HG03095 (cell line): Measurements from ENCODE around the gene OBP2A.
"Not testable (repeated sequence)": the region's sequence is repeated elsewhere in the genome, so short reads cannot be mapped to it uniquely, and the experiment has no call there.

Experiments
- ATAC-seq: cut with Tn5 transposase; IDR thresholded peaks from one replicate; pipeline ENCODE4 v1.9.1; 2021; ENCODE audit warnings: moderate library complexity; ENCODE audit not compliant: unreplicated experiment

The OBP2A gene, protein sequence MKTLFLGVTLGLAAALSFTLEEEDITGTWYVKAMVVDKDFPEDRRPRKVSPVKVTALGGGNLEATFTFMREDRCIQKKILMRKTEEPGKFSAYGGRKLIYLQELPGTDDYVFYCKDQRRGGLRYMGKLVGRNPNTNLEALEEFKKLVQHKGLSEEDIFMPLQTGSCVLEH

DNA sequence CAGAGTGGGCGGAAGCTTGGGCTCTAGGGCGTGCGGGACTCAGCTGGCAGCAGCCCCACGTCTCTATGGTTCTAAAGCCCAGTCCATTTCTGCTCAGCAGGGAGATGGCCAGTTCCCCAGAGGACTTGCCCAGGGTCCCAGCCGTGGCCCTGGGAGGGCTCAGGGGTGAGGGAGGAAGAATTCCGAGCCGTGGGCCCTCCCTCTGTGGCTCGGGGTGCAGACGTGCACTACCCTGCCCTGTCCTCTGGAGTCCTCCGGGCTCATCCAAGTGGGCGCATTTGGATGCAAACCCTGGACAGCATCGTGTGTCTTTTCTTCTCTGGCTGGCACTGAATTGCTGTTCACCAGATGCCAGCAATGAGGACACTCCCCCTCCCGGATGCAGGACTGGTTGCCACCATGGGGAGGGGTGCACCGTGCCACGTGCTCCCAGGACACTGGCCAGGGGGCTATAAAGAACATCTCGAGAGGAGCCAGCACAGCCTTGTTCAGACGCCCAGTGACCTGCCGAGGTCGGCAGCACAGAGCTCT lies at the start of gene OBP2A:
Gene OBP2A, plus strand, starts transcription at position 481 of the 531 bp plus-strand sequence. CDS start 55 bp downstream, outside the sequence.
- ATAC-seq: not testable (repeated sequence)

DNA sequence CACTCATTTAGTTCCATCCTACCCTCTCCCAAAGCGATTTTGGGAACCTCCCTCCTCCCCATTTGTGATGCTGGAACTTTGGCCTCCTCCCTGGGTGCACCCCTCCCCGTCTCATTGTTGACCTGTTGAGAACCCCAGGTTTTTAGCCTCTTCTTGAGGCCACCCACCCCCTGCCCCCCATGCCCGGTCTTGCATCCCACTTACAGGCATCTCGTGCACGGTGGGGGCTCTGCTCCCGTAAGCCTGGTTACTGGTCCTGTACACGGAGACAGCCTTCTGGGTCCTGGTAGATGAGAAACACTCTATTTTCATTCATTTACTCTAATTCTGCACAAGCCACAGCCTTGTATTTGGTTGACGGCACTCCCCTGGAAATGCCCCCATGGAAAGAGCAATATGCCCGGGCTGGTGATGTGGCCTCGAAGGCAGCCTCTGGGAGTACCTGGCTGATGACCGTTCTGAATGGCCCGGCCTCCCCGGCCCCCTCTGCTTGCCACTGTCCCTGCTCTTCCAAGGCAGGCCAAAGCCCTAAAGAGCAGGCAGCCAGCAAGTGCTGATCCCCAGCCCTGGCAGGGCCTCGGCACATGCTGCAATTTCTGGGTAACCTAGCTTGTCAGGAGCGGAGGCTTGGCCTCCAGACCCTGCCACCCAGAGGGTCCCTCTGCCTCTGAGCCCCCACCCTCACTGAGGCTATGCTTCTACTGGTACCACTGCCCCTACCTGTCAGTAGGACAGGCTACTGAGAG lies 47.4 kb upstream of the OBP2A start:
- no peak for ATAC-seq

DNA sequence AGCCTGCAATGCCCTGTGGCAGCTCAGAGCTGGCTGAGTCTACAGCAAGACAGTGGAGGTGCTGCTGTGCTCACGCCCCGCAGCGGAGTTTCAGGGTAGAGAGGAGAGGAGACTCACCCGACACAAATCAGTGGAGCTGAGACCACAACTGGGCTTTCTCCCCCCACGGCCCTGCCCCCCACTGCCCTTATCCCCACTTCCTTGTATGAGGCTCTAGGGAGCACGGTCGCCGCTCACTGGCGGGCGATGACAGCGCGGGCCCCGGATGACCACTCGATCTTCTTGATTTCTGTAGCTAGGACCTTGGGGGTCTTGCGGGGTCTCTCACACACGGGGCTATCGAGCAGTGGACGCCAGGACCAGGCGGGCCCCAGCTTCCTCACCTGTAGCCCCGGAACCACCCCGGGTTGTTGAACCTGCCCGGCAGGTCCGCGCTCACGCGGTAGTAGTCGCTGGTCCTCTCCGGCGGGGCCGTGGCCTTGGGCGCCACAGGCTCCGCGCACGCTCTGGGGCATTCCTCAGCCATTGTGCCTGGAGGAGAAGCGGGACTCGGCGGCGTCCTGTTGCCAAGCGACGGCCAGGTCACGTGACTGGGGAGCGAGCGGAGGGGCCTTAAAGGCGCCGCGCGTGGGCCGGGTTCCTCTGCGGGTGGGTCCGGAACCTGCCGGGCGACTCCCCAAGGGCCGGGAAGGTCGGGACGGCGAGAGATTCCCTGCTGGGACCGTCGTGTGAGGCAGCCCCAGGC lies 46.4 kb upstream of the OBP2A start:
- peak; percentile 40 for ATAC-seq

DNA sequence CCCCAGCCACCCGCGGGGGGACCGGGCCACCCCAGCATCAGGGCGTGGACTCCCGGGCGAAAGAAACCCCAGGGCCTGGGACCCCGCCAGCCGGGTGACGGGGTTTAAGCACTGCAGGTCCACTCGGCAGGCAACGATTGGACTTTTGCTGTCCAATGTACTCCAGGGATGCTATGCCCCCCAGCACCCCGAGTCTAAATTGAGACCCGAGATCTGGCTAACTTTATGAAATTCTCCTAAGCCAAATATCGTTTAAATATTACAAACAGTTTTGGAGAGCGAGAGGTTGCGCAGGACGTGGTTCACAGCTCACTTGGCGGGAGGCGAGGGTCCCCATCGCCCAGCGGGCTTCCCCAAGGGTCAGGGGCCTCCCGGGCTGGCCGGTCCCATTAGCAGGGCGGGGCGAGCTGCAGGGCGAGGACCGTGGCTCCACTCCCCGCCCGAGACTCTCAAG lies 45.8 kb upstream of the OBP2A start:
- peak; percentile 8 for ATAC-seq

DNA sequence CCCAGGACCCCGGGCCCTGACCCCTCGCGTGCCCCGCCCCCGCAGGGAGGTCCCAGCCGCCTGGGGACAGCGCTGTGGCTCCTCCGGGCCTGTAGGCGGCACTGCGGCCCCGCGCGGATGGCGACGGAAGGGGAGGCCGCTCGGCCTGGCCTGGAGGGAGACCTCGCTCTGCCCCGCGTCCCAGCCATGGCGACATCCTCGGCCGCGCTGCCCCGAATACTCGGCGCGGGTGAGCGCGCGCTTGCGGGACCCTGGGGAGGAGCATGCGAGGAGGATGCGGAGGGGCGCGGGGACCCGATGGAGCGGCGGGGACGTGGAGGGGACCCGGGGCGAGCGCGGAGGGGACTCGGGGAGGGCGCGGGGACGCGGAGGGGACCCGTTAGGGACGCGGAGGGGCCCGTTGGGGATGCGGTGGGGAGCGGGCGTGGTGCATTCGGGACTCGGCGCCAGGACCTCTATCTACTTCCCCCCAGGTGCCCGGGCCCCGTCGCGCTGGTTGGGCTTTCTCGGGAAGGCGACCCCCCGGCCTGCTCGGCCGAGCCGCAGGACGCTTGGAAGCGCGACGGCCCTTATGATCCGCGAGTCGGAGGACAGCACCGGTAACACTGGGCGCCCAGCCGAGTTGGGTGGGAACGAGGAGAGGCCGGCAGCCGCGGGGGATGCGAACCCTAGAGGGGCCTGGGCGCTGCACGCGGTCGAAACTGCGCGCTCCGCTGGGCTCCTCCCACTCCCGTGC lies 45.2 kb upstream of the OBP2A start, which contains the start of gene MRPS2:
Gene MRPS2, plus strand, starts transcription at position 158 of the 736 bp plus-strand sequence. Its CDS starts 29 bp downstream, at position 187.
- ATAC-seq: peak; percentile 75

DNA sequence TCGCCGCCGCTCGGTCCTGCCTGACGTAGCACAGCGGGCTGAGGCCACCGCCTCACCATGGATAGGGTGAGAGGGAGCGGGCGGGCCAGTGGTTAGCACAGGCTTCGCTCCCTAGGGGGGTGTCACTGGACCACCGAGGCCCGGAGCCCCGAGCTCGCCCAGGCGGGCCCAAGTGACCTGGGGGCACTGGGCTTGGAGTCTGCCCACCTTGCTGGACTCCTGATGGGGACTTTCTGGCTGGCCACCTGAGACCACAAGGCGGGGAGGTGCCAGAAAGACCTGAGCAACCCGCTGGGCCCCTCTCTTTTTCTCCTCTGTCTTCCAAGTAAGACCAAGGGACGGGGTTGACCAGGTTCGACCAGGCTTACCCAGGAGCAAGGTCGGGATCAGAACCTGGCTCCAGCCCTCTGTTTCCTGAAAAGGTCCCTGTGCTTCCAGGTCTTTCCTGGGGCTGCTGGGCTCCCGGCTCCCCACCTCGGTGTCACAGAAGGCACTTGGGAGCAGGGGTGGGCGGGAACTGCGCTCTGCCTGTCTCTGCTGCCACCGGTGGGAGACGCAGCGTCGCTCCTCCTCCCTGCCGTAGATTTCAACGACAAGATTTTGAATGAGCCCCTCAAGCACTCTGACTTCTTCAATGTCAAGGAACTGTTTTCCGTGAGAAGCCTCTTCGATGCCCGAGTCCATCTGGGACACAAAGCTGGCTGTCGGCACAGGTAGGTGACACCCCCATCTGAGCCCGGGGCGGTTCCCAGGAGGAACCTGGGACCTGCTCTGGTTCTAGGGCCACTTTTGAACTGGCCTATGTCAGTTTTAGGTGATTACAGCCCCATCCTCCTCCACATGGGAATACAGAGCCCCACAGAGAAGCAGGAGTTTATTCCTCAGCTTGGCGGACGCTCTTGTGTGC lies 44.4 kb upstream of the OBP2A start:
- ATAC-seq: no peak

DNA sequence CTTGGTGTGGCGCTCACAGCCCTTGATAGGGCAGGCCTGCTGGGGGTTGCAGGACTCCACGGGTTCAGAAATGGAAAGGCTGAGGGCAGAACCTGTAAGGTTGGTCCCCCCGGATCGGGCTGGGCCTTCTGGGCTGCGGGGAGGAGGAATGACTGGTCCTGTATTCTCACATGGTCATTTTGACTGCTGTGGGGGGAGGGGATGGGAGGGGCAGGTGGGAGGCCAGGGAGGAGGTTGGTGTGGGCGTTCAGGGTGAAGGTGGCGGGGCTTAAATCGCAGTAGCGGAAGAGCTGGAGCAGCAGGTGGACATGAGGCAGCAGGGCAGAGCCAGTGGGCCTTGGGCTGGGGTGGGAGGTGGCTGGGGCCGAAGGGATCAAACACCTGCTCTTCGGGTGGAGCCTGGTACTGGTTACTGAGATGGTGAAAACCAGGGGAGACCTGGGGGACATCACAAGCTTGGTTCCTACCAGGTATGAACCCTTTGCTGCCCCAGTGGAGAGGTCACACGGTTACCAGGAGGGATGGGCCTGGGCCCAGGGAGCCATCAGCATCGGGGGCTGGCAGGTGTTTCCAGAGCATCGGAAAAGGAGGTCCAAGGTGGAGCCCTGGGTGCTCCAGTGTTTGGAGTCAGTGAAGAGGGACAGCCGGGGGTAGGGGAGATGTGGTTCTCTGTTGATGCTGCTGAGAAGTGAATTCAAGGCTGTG lies 43.6 kb upstream of the OBP2A start:
- ATAC-seq: no peak

DNA sequence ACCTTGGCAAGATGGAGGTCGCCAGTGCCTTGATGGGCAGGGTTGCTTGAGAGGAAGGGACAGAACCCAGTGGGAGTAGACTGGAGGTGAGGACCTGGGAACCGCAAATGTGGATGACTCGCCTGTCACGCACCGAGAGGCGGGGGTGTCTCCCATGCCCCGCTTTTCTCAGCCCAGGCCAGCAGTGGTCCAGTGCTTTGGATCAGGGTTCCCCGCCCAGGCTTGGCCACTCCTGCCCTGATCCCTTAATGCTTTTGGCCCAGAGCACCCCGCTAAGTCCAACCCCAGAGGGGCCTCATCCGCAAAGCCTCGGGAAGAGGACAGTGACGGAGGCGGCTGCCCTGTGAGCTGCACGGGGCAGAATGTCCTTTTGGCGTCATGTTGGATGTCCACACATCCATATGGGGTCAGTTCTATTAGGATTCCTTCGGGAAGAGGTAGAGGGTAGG lies 43.0 kb upstream of the OBP2A start:
- ATAC-seq: no peak

DNA sequence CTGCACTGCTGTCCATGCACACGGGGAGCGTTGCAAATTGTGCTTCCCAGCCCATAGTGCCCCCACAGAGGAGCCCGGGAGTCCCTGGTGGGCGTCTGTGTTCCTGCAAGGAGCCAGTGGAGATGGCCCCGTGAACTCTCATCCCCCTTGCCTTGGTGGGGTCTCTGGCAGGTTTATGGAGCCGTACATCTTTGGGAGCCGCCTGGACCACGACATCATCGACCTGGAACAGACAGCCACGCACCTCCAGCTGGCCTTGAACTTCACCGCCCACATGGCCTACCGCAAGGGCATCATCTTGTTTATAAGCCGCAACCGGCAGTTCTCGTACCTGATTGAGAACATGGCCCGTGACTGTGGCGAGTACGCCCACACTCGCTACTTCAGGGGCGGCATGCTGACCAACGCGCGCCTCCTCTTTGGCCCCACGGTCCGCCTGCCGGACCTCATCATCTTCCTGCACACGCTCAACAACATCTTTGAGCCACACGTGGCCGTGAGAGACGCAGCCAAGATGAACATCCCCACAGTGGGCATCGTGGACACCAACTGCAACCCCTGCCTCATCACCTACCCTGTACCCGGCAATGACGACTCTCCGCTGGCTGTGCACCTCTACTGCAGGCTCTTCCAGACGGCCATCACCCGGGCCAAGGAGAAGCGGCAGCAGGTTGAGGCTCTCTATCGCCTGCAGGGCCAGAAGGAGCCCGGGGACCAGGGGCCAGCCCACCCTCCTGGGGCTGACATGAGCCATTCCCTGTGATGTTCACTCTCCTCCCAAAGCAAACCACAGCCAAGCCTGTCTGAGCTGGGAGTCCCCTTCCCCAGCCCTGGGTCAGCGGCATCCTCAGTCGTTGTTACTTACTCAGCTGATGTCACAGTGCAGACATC lies 42.3 kb upstream of the OBP2A start:
- no peak for ATAC-seq

DNA sequence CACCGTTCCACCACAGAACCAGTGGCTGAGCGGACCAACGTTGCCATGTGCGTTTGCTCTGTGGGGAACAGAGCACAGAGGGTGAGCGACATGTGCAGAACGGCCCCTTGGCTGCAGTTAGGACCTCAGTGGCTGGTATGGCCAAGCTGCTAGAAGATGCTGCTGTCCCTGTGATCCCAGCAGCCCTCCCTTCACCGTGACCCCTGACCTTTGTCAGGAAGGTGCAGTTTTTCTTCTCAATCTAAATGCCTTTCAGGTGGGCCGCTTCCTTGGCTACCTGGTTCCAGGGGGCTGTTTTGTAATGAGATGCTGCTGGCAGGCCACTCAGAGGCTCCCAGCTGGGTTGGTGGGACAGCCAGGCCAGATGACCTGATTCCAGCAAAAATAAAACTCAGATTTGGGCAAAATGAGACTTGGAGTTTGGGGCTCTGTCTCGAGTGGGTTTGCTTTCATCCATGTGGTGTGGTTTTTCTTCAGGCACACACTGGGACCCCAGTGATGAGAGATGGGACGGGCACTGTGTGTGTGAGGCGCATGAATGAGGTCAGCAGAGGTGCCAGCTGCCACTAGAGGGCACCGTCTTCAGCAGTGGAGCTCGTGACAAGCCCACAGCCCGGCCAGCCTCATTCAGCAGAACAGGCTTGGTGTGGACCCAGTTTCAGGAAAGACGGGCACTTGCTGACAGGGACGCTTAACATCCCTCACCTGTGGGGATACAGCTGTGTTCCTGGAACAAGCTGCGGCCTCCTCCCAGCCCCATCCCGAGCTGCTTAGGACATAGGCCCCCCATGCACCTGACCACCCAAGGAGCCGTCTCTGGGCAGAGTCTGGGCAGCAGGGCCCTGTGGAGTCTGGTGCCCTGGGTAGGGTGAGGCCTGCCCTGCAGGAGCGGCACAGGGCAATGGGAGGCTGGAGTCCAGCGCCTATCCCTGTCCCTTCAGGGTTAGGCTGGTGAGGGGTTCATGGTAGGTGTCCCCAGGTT lies 41.4 kb upstream of the OBP2A start:
- no peak for ATAC-seq

DNA sequence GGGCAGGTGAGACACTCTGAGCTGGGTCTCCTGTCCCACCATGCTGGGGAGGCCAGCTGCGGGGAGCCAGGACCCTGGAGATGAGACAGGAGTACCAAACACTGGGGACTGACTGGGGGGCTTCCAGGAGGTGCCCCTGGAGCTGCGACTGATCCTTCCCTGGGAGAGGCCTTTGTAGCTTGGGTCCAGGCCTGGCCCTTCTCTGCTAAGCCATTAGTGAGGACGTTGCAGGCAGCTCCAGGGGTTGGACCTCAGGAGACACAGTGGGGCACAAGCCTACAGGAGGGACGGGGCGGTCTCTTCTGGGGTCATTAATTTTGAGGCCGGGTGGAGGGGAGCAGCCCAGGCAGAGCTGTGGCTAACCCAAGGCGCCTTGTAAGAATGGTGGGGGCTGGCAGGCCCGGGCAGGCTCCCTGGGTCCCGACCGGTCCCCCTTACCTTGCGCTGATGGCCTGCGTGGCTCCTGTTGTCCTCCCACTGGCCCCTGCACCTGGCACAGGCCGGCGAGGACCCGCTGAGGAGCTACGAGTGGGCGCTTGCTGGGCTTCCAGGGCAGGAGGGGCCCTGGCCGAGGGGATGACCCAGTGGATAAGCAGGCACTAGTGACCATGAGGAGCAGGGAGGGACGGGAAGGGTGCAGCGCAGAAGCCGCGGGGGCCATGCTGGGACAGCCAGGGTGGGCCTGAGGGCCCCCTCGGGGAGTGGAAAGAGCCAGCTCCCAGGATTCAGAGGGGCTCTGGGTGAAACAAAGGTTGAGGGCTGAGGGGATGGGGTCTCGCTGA lies 40.3 kb upstream of the OBP2A start:
- ATAC-seq: no peak

DNA sequence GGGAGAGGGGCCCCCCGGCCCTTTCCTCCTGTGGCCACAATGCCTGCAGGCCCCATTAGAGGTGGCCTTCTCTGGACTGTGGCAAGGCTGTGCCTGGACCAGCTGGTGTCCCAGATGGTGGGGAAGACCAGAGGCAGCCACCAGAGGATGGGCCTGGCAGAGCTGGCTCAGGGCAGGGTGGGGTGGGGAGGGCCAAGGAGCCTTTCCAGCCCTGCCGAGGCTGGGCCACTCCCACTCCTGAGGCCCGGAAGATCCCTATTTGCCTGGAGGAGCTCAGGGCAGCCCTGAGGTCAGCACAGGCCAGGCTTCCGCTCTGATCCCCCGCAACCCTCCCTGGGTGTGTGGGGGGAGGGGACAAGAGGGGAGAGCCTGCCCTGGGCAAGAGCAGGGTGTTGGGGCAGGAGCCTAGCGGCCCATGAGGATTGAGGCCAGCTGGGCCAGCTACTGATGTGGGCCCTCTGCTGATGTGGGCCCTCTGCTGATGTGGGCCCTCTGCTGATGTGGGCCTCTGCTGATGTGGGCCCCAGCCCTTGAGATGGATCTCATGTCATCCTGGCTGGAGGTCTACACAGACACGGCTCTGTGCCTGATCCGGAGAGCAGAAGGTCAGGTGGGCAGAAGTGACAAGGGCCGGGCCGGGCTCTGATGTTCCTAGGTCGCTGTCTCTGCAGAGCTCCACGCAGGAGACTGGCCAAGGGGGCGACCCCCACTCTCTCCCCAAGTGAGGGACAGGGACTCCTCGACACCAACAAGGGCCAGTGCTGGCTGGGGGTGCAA lies 39.4 kb upstream of the OBP2A start:
- ATAC-seq: no peak

DNA sequence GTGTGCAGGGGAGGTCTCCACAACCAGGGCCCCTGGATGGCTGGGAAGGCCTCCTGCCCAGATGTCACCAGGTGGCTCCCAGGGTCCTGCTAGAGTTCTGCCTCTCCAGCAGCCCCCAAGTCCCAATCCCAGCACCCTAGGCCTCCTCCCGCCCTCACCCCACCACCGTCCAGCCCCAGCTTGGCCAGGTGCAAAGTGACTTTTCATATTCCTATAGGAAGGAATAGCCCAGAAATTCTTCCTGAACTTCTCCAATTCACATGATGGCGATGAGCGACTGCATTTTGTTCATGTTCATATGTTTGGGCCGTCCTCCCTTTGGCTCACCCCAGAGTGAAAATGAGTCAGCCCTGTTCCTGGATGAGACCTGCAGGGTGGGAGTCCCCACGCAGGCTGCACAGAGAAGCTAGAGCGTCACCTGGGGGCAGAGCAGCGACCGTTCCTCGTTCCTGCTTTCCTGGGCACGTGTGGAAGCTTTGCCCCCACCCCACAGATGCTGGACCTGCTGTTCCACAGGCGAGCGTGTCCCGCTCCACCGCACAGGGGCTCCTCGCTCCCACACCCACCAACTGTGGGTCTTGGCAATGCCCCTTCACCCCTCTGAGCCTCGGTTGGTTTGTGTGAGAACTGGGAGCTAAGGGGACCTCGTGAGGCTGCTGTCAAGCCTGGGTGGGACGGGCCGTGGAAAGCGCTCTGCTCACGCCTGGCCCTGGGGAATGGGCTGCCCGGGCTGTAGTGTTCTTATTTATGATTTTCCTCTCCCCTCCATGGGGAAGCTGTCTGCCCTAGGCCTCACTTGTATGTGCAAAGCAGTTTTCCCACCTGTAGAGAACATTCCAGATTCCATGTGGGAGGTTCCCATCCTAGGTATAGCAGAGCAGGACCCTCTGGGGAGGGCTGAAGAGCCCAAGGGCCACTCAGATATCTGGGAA lies 38.6 kb upstream of the OBP2A start:
- ATAC-seq: no peak

DNA sequence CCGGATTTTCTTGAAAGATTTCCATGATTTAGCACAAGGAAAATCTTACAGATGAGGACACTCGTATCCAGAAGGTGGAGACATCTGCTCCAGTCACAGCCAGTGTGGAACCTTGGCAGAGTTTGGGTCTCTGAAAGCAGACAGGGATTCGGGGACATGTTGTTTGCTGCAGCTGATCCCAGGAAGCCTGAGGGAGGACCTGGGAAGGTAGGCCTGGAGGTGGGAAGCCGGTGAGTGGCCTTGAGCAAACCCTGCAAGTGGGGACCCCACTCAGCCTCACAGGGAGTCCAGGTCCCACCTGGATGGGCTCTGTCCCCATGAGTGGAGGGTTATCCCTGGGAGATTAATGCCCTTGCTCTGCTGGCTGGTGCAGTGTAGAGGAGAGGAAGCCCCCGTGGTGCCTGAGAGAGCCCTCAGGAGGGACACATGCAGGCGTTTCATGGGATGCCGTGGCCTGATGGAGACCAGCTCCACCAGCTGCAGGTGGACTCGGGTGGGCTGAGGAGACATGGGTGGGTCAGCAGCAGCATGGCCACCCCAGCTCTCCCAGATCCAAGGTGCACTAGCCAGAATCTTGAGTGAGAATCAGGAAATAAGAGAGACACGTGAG lies 37.6 kb upstream of the OBP2A start:
- no peak for ATAC-seq
